H54 (cell line): ENCODE measurements around the gene DUOX2.
"Not testable (repeated sequence)": the region's sequence is repeated elsewhere in the genome, so short reads cannot be mapped to it uniquely, and the experiment has no call there.

Source experiments
- DNase-seq: peaks from one replicate; pipeline ENCODE4 v3.0.0; 2011; ENCODE audit warnings: low spot score, mixed read lengths; ENCODE audit not compliant: insufficient read length
- FAIRE-seq: peaks from 3 replicates; lab custom pipeline; 2011; peaks lifted over from hg19 to GRCh38; lab: Jason Lieb, UNC
- POLR2A ChIP-seq: IDR thresholded peaks from 2 replicates; pipeline ENCODE4 v1.6.1; 2011; ENCODE audit warnings: low read depth, mild to moderate bottlenecking, low read length

DUOX2 gene

GRCh38 chr15:45064386-45064785 lies 49.6 kb downstream of the DUOX2 start:
- DNase-seq (no peak), FAIRE-seq (no peak)
- no peak for TF ChIP-seq POLR2A

GRCh38 chr15:45062301-45062700 lies 51.7 kb downstream of the DUOX2 start:
- FAIRE-seq: not testable (repeated sequence)

GRCh38 chr15:45058690-45059675 lies 55.0 kb downstream of the DUOX2 start:
- not testable (repeated sequence) for DNase-seq, FAIRE-seq

More at GRCh38 chr15:45062301-45062700, 51.7 kb downstream of the DUOX2 start:
- not testable (repeated sequence) for DNase-seq

GRCh38 chr15:45052676-45053075 lies 61.3 kb downstream of the DUOX2 start:
- DNase-seq, FAIRE-seq: not testable (repeated sequence)

DNA sequence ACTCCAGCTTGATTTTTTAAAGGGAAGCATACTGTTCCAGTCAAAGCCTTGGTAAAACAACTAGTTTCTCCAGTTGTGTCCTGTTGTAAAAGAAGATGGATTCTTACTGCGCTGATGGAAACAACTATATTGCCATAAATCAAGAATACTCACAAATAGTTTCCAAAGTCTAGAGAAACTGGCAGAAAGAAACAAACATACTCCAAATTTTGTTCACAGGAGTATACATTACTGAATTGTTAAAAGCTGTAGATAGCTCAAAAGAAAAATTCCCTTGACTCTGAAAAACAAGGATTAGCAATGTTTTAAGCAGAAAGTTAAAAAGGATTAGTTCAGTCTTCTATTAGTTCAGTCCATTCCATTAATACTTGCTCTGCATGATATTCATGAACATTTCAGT lies 63.4 kb downstream of the DUOX2 start:
- FAIRE-seq (no peak), DNase-seq (no peak)
- no peak for TF ChIP-seq POLR2A

- DNase-seq: no peak
- no peak for FAIRE-seq
- no peak for TF ChIP-seq POLR2A
These were observed 65.0 kb downstream of the DUOX2 start for GRCh38 chr15:45048794-45049631.

DNA sequence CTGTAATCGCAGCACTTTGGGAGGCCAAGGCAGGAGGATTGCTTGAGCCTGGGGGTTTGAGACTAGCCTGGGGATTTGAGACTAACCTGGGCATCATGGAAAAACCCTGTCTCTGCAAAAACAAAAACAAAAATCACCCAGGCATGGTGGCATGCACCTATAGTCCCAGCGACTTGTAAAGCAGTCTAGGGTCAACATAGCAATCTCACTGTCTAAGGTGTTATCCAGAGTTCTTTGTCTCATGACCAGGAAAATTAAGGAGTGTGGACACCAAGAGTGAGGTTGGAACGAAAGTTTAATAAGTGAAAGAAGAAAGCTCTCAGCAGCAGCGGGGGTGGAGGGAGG lies 65.6 kb downstream of the DUOX2 start:
- DNase-seq, FAIRE-seq: not testable (repeated sequence)

GRCh38 chr15:45044270-45044669 lies 69.7 kb downstream of the DUOX2 start:
- FAIRE-seq, DNase-seq: not testable (repeated sequence)

DNA sequence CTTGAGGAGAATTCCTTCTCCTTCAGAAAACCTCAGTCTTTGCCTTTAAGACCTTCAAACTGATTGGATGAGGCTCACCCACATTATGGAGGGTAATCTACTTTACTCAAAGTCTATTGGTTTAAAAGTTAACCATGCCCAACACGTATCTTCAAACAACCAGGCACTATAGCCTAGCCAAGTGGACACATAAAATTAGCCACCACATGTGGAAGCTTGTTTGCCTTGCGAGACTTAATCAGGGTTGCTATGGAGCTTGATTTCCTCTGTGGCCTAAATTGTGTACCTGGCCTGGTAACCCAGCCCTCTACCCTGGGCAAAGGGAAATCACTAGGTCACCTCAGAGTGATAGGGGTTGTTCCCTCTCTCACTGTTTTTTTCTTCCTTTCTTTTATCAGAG lies 71.1 kb downstream of the DUOX2 start:
- FAIRE-seq, DNase-seq: not testable (repeated sequence)
